Heart right ventricle (tissue), 16 donors: ENCODE results near the gene ANKRD16. TPM values are rescaled to one million over a fixed set of nuclear protein-coding genes. Genes with fewer than 3 reads are reported as not detected.
A peak's percentile ranks its signal among the peaks of the same experiment; 100 is the strongest.
"Not testable (repeated sequence)": the region's sequence is repeated elsewhere in the genome, so short reads cannot be mapped to it uniquely, and the experiment has no call there.

ENCODE experiments used
- ATAC-seq, 8 donors: fragments of 200-7000 bp; cut with Tn5 transposase; one replicate each; pipeline ENCODE4 v1.9.1; 2020; ENCODE audit warnings: mild to moderate bottlenecking in 8 of 8, moderate library complexity in 8 of 8, moderate number of reproducible peaks in 1 of 8
- DNase-seq, 2 donors: peaks; one replicate each; pipeline ENCODE4 v3.0.0-alpha.2; 2020
- H3K27ac ChIP-seq, 10 donors: fragments of 200-600 bp; sonication (generic) in 2 of 10; one replicate each; pipeline versions ENCODE4 v1.5.0 to v1.8.0; 2020 to 2022; ENCODE audit warnings: mild to moderate bottlenecking in 3 of 10
- H3K27me3 ChIP-seq, 7 donors: fragments of 200-600 bp; one replicate each; pipeline ENCODE4 v1.8.0; 2021 to 2022; ENCODE audit warnings: mild to moderate bottlenecking in 2 of 7
- H3K36me3 ChIP-seq, 9 donors: fragments of 200-600 bp; sonication (generic) in 1 of 9; one replicate each; pipeline versions ENCODE4 v1.5.0 to v1.8.0; 2020 to 2022; ENCODE audit warnings: mild to moderate bottlenecking in 2 of 9
- H3K4me1 ChIP-seq, 9 donors: fragments of 200-600 bp; sonication (generic) in 1 of 9; one replicate each; pipeline versions ENCODE4 v1.5.0 to v1.8.0; 2020 to 2022; ENCODE audit warnings: mild to moderate bottlenecking in 4 of 9
- H3K4me3 ChIP-seq, 10 donors: fragments of 200-600 bp; sonication (generic) in 2 of 10; one replicate each; pipeline versions ENCODE4 v1.5.0 to v1.8.0; 2020 to 2022; ENCODE audit warnings: mild to moderate bottlenecking in 7 of 10, moderate library complexity in 2 of 10
- H3K9me3 ChIP-seq, 11 donors: fragments of 200-600 bp in 10 of 11; sonication (generic) in 2 of 11; one replicate each; pipeline versions ENCODE4 v1.5.0 to v1.8.0; 2013 to 2022; ENCODE audit warnings: mild to moderate bottlenecking in 2 of 11, control low read depth in 1 of 11, moderate library complexity in 1 of 11
- CTCF ChIP-seq, 9 donors: fragments of 200-600 bp; sonication (generic) in 2 of 9; IDR thresholded peaks; one replicate each; pipeline versions ENCODE4 v1.5.0 to v1.8.0; 2021 to 2022; ENCODE audit warnings: antibody characterized with exemption in 9 of 9, mild to moderate bottlenecking in 5 of 9, moderate library complexity in 1 of 9
- WGBS, 2 donors: extraction: QIAGEN DNeasy Blood & Tissue Kit; methylation state at CpG; one replicate each; pipeline ENCODE4 v1.1.7; 2013; ENCODE audit warnings: inconsistent platforms in 1 of 2; 5-methylcytosine and 5-hydroxymethylcytosine counted together
- intact Hi-C, 10 donors: fragments of 100-400 bp; cut with DNase I; formaldehyde crosslinking; loops; one replicate each; pipeline versions ENCODE4 v1.11.1 to v1.14.2; 2022
- polyA plus RNA-seq, 2 donors: library from polyadenylated mRNA; stranded (reverse); fragments of 200-250 nt; gene quantifications; one replicate each; pipeline ENCODE4 v1.2.3, GENCODE V29; 2013
- total RNA-seq, 10 donors: library from RNA; stranded (reverse); fragmentation: NEBNext Ultra II Directional in 3 of 10; extraction: Animal tissue kit (Norgen Biotek cat#: 25700) in 3 of 10; gene quantifications; one replicate each; pipeline versions ENCODE4 v1.2.1 to v1.2.4, GENCODE V29; 2021 to 2023
- donor health status: Arrhythmogenic right ventricular cardiomyopathy.
- donor health status: ischemic (EF 13 %, LVEDD 7.1; RV severe dilation, severe dysfunction).
- donor health status: healthy with polysubstance abuse.
- donor health status: DM: no; HTN: yes; CAD: no.
- donor health status: DM: no; HTN: no; CAD: no.
- donor health status: ischemic (EF 25% LVEDD 6.9; RV normal size, moderate dysfunction).
- donor health status: ischemic (EF 25% LVEDD 5.7; RV mildly dilated, moderate dysfunction).
- donor health status: healthy.
- donor health status: DM: yes; HTN: yes; CAD: no.
- donor health status: Ischemic cardiomyopathy.
- donor health status: ischemic (EF 35%, LVEDD 5.7; RV mildly dilated, moderate dysfunction).
- donor health status: nonischemic (EF 11% LVEDD 7.7; RV severe dilation, severe dysfunction).
- donor health status: DM: yes; HTN: yes; CAD: no.
- donor health status: PGD.
- donor health status: ischemic (EF 29% LVEDD 5.4; RV normal size, mild dysfunction).
- donor health status: nonischemic (EF 23%, LVEDD 6.1; RV moderate dilation, normal function).

ANKRD16 gene
- total and polyA plus RNA-seq, 12 donors = 2.2 to 3.9 (median 3.4) TPM

GRCh38 chr10:5911670-5912069, 22.0 kb upstream of the ANKRD16 start:
- no peak overlapping the region for H3K4me3 ChIP-seq
- peaks cover 4 to 100% (median 91%) of the 10 kb centered on the region in 9 donors for H3K36me3 ChIP-seq
- ATAC-seq (no peak), DNase-seq (no peak)
- no peaks in the 10 kb centered on the region for H3K9me3 ChIP-seq
- intact Hi-C loops = no loop called here
- H3K27ac ChIP-seq = no peak overlapping the region
- TF ChIP-seq CTCF (IDR thresholded peaks at IDR 0.05) = no peak
- WGBS, 2 donors = 95 to 97% methylated on average over 4 of the region's 4 CpGs
- peaks cover 0 to 12% (median under 1%) of the 10 kb centered on the region in 9 donors for H3K4me1 ChIP-seq
- no peaks in the 10 kb centered on the region for H3K27me3 ChIP-seq

GRCh38 chr10:5910323-5911100, 20.8 kb upstream of the ANKRD16 start:
- TF ChIP-seq CTCF (IDR thresholded peaks at IDR 0.05) = no peak
- intact Hi-C loops = no loop called here
- Histone ChIP-seq H3K4me1 (peaks cover 3 to 23% (median 11%) of the 10 kb centered on the region in 9 donors), H3K9me3 (no peaks in the 10 kb centered on the region), H3K4me3 (no peak overlapping the region), H3K36me3 (peaks cover under 1 to 100% (median 86%) of the 10 kb centered on the region in 9 donors), H3K27ac (peak overlapping the region in 5 of 10 donors; percentile 2 to 70 (median 7)), H3K27me3 (no peaks in the 10 kb centered on the region)
- ATAC-seq (peak in 4 of 8 donors; percentile 22 to 37 (median 36)), DNase-seq (no peak)
- 65 to 67% methylated on average over 18 of the region's 18 CpGs for WGBS, 2 donors

GRCh38 chr10:5908676-5909075, 19.0 kb upstream of the ANKRD16 start:
- H3K4me3 ChIP-seq, DNase-seq, H3K27ac ChIP-seq, H3K9me3 ChIP-seq, H3K27me3 ChIP-seq, ATAC-seq: not testable (repeated sequence)
- WGBS, 2 donors = 82 to 92% methylated on average over 7 of the region's 7 CpGs
- H3K4me1 ChIP-seq = peaks cover 3 to 39% (median 17%) of the 10 kb centered on the region in 9 donors
- intact Hi-C loops = loop anchor here in 1 of 10 donors (10.0 kb wide), 1 partner anchor 66 kb away; the partner anchor contains the start of gene IL15RA
- H3K36me3 ChIP-seq = peaks cover 0 to 92% (median 67%) of the 10 kb centered on the region in 9 donors

GRCh38 chr10:5906651-5907050, 17.0 kb upstream of the ANKRD16 start:
- Histone ChIP-seq H3K4me3 (peak overlapping the region in 1 of 10 donors; percentile 2), H3K4me1 (peaks cover 3 to 39% (median 23%) of the 10 kb centered on the region in 9 donors), H3K9me3 (no peaks in the 10 kb centered on the region), H3K36me3 (peaks cover 0 to 78% (median 47%) of the 10 kb centered on the region in 9 donors), H3K27me3 (no peaks in the 10 kb centered on the region), H3K27ac (peak overlapping the region in 4 of 10 donors; percentile 12 to 55 (median 45))
- TF ChIP-seq CTCF (IDR thresholded peaks at IDR 0.05) = no peak
- no peak for DNase-seq
- intact Hi-C loops = loop anchor here in 1 of 10 donors (10.0 kb wide), 1 partner anchor 68 kb away; the partner anchor contains the start of gene IL15RA
- peak in 2 of 8 donors; percentile 6 to 11 for ATAC-seq
- 95 to 99% methylated on average over 5 of the region's 5 CpGs for WGBS, 2 donors
